ENCODE data around the gene RABEP2.

DNA sequence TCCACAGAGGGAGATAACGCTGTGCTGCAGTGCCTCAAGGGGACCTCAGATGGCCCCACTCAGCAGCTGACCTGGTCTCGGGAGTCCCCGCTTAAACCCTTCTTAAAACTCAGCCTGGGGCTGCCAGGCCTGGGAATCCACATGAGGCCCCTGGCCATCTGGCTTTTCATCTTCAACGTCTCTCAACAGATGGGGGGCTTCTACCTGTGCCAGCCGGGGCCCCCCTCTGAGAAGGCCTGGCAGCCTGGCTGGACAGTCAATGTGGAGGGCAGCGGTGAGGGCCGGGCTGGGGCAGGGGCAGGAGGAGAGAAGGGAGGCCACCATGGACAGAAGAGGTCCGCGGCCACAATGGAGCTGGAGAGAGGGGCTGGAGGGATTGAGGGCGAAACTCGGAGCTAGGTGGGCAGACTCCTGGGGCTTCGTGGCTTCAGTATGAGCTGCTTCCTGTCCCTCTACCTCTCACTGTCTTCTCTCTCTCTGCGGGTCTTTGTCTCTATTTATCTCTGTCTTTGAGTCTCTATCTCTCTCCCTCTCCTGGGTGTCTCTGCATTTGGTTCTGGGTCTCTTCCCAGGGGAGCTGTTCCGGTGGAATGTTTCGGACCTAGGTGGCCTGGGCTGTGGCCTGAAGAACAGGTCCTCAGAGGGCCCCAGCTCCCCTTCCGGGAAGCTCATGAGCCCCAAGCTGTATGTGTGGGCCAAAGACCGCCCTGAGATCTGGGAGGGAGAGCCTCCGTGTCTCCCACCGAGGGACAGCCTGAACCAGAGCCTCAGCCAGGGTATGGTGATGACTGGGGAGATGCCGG lies 7.5 kb upstream of the RABEP2 start:
- TF ChIP-seq, protein P1, sequence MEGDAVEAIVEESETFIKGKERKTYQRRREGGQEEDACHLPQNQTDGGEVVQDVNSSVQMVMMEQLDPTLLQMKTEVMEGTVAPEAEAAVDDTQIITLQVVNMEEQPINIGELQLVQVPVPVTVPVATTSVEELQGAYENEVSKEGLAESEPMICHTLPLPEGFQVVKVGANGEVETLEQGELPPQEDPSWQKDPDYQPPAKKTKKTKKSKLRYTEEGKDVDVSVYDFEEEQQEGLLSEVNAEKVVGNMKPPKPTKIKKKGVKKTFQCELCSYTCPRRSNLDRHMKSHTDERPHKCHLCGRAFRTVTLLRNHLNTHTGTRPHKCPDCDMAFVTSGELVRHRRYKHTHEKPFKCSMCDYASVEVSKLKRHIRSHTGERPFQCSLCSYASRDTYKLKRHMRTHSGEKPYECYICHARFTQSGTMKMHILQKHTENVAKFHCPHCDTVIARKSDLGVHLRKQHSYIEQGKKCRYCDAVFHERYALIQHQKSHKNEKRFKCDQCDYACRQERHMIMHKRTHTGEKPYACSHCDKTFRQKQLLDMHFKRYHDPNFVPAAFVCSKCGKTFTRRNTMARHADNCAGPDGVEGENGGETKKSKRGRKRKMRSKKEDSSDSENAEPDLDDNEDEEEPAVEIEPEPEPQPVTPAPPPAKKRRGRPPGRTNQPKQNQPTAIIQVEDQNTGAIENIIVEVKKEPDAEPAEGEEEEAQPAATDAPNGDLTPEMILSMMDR (conservative IDR thresholded peaks at IDR 0.05): no peak
- no peak for TF ChIP-seq EZH2 (IDR thresholded peaks at IDR 0.05; ENCODE audit: low read depth)

Data from PC-9 (cell line).